Measurements from ENCODE around the gene UBXN4.
A peak's percentile ranks its signal among the peaks of the same experiment; 100 is the strongest.
"Not testable (repeated sequence)": the region's sequence is repeated elsewhere in the genome, so short reads cannot be mapped to it uniquely, and the experiment has no call there.

Gene UBXN4

DNA sequence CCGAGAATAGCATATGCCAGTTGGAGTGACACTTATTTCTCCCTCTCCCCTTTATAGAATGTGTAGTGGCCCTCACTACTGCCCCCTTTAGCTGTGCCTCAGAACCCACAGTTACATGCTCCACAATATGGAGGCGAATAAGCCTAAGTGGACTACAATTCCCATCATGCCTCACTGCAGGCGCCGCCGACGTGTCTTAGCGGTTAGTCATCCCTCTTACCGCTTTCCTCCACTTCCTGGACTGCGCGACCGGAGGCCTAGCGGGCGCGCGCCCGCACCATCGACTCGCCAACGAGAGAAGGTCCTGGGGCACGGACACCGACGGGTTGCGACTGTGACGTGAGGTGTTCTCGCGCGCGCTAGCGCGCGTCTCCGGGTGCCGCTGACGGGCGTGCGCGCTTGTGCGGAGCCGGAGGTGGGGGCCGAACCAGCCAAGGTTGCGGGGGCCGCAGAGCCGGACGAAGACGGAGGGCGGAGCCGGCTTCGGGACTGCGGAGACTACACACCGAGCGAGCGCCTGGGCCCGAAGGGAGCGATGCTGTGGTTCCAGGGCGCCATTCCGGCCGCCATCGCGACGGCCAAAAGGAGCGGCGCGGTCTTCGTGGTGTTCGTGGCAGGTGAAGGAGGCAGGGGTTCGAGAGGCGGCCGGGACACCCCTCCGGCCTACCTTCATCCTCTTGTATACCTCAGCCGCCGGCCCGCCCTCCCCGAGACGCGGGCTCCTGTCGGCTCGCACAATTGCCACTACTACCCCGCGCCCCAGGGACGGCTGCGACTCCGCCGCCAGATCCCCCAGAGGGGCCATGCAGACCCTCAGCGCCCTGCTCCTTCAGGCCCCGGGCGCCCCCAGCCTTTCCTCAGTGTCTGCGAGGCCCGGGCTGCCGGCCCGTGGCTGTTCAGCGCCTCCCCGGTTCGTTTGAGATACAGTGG is at the start of gene UBXN4:
Gene UBXN4 (plus strand): TSS at position 461 of the 930 bp plus-strand sequence. CDS start 75 bp downstream, at position 536.
- DNase-seq, result peak; percentile 99

DNA sequence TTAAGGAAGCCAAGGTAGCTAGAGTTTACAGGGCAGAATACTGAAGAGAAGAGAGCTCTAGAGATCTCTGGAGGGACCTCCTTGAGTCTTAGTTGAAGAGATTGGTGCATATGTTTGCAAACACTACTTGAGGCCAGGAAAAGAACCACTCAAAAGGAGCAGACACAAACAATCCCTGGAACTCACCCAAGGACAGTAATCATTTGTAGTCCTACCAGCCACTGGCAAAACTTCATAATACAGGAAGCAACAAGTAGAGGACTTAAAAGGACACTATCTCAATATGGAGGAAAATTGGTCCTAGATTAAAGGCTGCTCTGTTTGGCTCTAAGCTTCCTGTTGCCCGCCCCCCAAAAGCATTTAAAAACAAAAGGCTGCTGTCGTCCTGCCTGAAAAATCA is 46.9 kb upstream of the UBXN4 start:
- DNase-seq, result no peak

DNA sequence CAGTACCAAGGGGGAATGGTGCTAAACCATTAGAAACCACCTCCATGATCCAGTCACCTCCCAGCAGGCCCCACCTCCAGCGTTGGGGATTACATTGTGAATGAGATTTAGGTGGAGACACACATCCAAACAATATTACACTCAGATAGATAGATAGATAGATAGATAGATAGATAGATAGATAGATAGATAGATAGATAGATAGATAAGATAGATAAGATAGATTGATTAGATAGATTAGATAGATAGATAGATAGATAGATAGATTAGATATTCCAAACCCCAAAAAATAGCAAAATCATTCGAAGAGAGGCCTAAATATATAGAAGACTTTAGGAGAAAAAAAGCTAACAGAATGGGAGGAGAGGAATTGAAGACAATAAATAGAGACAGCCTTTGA is 42.8 kb upstream of the UBXN4 start:
- no peak for DNase-seq

DNA sequence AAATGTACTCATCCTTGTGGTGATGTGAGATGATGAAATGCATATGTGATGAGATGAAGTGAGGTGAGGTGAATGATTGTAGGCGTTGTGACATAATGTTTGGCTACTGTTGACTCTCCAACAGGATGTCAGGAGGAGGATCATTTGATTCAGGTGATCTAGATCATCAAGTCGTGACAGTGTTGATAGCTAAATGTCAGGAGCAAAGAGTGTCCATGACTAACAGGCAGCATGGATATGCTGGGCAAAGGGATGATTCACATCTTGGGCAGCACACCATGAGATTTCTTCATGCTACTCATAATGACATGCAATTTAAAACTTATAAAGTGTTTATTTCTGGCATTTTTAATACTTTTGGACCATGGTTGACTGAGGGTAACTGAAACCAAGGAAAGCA is 40.2 kb upstream of the UBXN4 start:
- no peak for DNase-seq

DNA sequence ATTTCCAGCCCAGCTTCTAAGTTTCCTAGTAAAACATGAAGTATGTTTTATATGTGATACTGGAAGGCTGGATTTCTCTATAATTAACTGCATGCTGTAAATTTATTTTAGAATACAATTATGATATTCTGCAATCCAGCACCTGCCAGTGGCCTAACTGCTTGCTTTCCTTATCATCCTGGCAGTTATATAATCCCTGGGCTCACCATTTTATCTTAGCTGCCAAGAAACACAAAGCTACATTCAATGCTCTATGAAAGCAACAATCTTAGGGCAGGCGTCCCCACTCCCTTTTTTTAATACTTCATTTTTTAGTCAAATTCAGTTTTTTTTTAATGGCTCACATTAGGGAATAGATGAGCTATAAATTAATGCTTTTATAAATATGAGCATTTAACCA is 38.4 kb upstream of the UBXN4 start:
- DNase-seq, result no peak

- DNase-seq, result not testable (repeated sequence)
Observed at GRCh38 chr2:135704075-135704474, 37.6 kb upstream of the UBXN4 start.

GRCh38 chr2:135708159-135708558 is 33.5 kb upstream of the UBXN4 start:
- DNase-seq, result no peak

GRCh38 chr2:135709992-135710391 is 31.7 kb upstream of the UBXN4 start:
- DNase-seq, result peak; percentile 44

DNA sequence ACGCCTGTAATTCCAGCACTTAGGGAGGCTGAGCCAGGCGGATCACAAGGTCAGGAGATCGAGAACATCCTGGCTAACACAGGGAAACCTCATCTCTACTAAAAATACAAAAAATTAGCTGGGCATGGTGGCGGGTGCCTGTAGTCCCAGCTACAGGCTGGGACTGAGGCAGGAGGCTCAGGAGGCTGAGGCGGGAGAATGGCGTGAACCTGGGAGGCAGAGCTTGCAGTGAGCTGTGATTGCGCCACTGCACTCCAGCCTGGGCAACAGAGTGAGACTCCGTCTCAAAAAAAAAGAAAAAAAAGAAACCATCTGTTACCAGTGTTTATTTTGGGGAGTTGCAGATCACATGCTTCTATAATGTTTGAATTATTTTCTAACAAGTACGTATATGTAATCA is 26.6 kb upstream of the UBXN4 start:
- DNase-seq, result not testable (repeated sequence)

DNA sequence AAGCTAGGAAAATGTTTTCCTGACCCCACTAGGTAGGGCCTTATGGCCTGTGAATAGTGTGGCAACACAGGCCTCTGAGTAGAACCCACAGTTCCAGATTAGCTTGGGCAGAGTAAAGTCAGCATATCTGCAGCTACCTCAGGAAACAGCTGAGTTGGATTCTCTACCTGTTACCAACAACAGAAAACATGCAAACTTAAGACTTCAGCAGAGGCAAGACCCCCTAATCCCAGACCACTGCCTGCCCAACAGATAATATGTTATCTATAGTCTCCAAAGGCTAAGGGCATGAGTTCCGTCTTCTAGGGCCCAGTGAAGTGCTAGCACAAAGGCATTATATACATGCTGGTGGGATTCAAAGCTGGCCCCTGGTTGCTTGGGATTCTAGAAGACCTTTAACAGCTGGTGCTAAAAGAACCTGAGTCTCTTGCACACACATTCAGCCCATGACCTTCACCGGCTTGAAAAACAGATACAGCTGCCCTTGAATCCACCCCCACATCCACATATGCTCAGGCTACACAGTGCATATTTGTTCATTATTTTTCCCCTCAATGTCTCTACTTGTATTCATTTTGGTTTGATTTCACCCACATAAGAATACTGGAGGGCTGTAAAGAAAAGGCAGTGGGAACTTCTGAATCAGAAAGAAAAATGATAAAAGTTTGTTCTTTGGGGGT is 13.5 kb upstream of the UBXN4 start:
- DNase-seq, result no peak

DNA sequence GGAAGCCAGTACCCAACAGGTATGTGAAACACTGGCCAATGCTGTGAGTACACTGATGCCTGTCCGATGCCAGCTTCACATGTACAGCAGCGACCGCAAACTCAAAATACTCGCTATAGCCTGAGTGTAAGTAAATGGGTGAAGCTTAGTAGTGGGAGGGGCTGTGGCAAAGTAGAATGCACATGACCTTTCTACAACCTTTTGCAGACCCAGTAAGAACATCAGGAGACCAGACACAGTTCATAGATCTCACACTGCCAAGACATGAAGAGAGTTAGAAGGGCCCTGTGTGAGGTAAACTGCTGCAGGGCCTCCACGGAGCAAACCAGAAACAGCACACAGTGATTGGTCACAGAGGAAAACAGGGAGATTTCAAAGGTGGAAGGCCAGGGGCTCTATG is 9.1 kb upstream of the UBXN4 start:
- no peak for DNase-seq

DNA sequence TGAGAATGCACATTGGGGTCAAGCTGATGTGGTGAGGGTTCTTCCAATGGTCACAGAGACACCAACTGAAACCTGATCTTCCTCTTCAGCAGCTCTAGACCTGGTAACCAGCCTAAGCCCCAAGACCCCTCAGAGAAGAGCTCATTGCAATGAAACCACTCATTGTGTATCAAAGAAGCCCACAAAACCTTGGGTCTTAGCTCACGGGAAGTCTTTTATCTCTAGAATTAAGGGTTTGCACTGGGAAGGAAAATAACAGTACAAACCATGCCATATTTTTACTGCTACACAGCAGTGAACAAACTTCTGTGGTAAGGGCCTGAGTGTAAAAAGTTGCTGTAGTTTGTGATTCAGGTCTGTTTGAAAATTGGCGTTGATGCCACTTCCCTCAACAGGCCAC is 8.6 kb upstream of the UBXN4 start:
- no peak for DNase-seq

DNA sequence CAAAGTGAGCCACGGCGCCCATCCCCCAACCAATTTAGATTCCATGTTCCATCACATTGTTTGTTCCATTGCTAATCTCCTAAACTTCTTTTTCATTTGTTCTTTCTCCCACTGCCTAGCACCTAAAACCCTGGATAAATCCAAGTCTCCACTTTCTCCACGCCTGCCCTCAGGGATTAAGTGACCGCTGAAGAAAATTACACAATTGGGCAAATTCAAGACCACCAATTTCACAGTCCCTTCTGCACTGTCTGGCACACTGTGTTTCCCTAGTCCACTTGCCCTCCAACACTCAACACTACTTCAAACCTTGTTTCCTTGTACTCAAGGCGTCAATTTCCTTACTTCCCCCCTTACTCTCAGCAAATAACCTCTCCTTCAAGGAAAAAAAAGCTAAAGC is 5.1 kb upstream of the UBXN4 start:
- DNase-seq, result no peak

DNA sequence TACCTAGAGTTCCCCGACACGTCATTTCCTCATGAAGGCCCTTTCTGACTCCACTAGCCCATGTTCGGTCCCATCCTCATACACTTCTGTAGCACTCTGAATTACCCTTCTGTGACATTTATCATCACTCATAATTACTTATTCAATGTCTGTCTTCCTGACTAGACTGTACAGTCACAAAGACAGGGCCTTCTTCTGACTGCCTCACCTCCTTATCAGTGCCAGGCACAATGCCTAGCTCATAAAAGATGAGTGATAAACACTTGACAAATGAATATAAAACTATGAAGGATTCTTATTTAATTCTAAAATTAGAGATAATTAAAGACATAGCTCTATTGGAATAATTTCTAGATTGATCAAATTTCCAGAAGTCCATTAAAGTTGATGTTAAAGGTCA is 1.4 kb upstream of the UBXN4 start:
- DNase-seq, result no peak

DNA sequence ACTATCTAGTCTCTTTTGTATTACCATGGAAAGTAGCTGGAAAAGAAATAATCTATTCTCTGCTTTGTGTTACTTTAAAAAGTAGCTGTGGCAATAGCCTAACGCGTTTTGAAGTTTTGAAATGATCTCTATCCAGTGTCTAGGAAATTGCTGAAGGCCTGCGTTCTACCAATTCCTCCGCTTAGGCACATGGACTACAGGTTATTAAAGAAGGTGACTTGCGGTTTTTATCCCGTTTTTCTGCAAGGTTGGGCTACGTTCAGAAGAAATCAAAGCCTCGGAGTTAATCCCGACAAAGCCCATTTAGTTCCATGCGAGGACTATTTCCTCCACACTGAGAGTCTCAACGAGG is 636 bp upstream of the UBXN4 start:
- no peak for DNase-seq

GRCh38 chr2:135742325-135742757 is 686 bp downstream of the UBXN4 start:
- peak; percentile 74 for DNase-seq

- DNase-seq, result peak; percentile 42
Observed at GRCh38 chr2:135743860-135744259, 2.2 kb downstream of the UBXN4 start.

- DNase-seq, result peak; percentile 72
Observed at GRCh38 chr2:135744760-135745314, 3.2 kb downstream of the UBXN4 start.

GRCh38 chr2:135745545-135745944 is 3.9 kb downstream of the UBXN4 start:
- DNase-seq, result no peak

- DNase-seq, result no peak
Observed at GRCh38 chr2:135755573-135755972, 13.9 kb downstream of the UBXN4 start.

- DNase-seq, result no peak
Observed at GRCh38 chr2:135756692-135757091, 15.0 kb downstream of the UBXN4 start.

DNA sequence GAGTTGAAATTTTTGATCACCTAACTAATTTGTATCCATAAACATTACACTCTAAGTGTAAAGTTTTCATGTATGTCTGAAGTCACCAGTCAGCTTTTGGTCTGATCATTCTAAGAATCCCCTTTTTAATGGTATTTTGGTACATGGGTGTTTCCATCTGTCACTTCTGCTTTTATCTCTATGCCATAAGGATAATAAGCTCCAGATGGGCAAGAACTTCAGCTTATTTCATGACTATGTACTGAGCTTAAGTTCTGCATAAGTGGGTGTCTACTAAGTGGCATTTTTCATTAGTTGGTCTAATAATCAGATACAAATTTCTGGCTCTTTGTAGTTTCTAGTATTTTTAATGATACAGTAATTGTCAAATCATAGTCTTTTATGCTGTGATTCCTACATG is 20.4 kb downstream of the UBXN4 start:
- DNase-seq, result no peak

GRCh38 chr2:135762530-135762929 is 20.9 kb downstream of the UBXN4 start:
- no peak for DNase-seq

DNA sequence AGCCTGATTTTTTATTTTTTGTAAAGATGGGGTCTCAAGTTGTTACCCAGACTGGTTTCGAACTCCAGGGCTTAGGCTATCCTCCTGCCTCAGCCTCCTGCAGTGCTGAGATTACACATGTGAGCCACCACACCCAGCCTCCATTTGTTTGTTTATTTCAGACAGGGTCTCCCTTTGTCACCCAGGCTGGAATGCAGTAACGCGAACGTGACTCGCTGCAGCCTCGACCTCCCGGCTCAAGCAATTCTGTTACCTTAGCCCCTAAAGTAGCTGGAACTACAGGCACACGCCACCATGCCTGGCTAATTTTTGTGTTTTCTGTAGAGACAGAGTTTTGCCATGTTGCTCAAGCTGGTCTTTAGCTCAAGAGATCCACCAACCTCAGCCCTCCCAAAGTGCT is 27.2 kb downstream of the UBXN4 start:
- no peak for DNase-seq
